ENCODE results near the gene PLRG1.

- TF ChIP-seq CTCF (IDR thresholded peaks at IDR 0.05; ENCODE audit: poor library complexity, severe bottlenecking) (peak; percentile 85), REST (IDR thresholded peaks at IDR 0.05; ENCODE audit: borderline replicate concordance) (no peak), POLR2AphosphoS5 (IDR thresholded peaks at IDR 0.05) (no peak), EP300 (conservative IDR thresholded peaks at IDR 0.05; ENCODE audit: poor library complexity, severe bottlenecking) (no peak), RAD21 (conservative IDR thresholded peaks at IDR 0.05) (peak; percentile 90), EZH2 (IDR thresholded peaks at IDR 0.05; ENCODE audit: borderline replicate concordance, insufficient read depth, low read length, poor library complexity, severe bottlenecking) (no peak)
Measured at GRCh38 chr4:154551872-154552686, 1.9 kb upstream of the PLRG1 start.

Measured in neural cell (in vitro differentiated cells).